Loucy (cell line): ENCODE data around the gene VTCN1.

Source experiments
- H2AFZ ChIP-seq: fragments of 200-600 bp; sonication (generic); 2 replicates; pipeline ENCODE4 v1.6.0; 2016; ENCODE audit warnings: antibody characterized with exemption, mild to moderate bottlenecking, low read length, moderate library complexity
- H3F3A ChIP-seq: fragments of 200-600 bp; 2 replicates; pipeline ENCODE4 v1.6.0; 2016; ENCODE audit warnings: antibody characterized with exemption, low read depth, mild to moderate bottlenecking
- H3K27me3 ChIP-seq: fragments of 200-600 bp; sonication (generic); 2 replicates; pipeline ENCODE4 v1.6.1; 2014; ENCODE audit warnings: low read length, mild to moderate bottlenecking; ENCODE audit not compliant: insufficient read depth, poor library complexity, severe bottlenecking
- H3K36me3 ChIP-seq: fragments of 200-600 bp; sonication (generic); 2 replicates; pipeline ENCODE4 v1.6.1; 2016; ENCODE audit warnings: low read length; ENCODE audit not compliant: insufficient read depth
- H3K4me1 ChIP-seq: fragments of 200-600 bp; sonication (generic); 2 replicates; pipeline ENCODE4 v1.5.1; 2014; ENCODE audit warnings: low read length, mild to moderate bottlenecking; ENCODE audit not compliant: insufficient read depth, poor library complexity, severe bottlenecking
- H3K4me2 ChIP-seq: fragments of 200-600 bp; sonication (generic); 2 replicates; pipeline ENCODE4 v1.6.0; 2014; ENCODE audit warnings: antibody characterized with exemption, low read length, low read depth, mild to moderate bottlenecking; ENCODE audit not compliant: poor library complexity, severe bottlenecking
- H3K4me3 ChIP-seq: fragments of 200-600 bp; sonication (generic); 2 replicates; pipeline ENCODE4 v1.5.1; 2014; ENCODE audit warnings: low read length, mild to moderate bottlenecking, mixed read lengths; ENCODE audit not compliant: poor library complexity, severe bottlenecking
- H3K79me2 ChIP-seq: fragments of 200-600 bp; sonication (generic); 2 replicates; pipeline ENCODE4 v1.6.1; 2014; ENCODE audit warnings: low read length; ENCODE audit not compliant: insufficient read depth
- H3K9ac ChIP-seq: fragments of 200-600 bp; sonication (generic); 2 replicates; pipeline ENCODE4 v1.6.0; 2014; ENCODE audit warnings: mild to moderate bottlenecking, low read depth, low read length, moderate library complexity; ENCODE audit not compliant: poor library complexity, severe bottlenecking
- H3K9me2 ChIP-seq: fragments of 200-600 bp; sonication (generic); replicated peaks from 2 replicates; pipeline ENCODE4 v1.6.1; 2016; ENCODE audit warnings: low read depth, low read length, mixed read lengths
- H3K9me3 ChIP-seq: fragments of 200-600 bp; sonication (generic); 2 replicates; pipeline ENCODE4 v1.6.1; 2014; ENCODE audit warnings: mild to moderate bottlenecking, antibody characterized with exemption, low read length, low read depth; ENCODE audit not compliant: insufficient read depth
- H4K20me1 ChIP-seq: fragments of 200-600 bp; sonication (generic); 2 replicates; pipeline ENCODE4 v1.6.0; 2014; ENCODE audit warnings: antibody characterized with exemption, low read length, mild to moderate bottlenecking; ENCODE audit not compliant: insufficient read depth, poor library complexity, severe bottlenecking
- CTCF ChIP-seq: fragments of 200-600 bp; sonication (generic); conservative IDR thresholded peaks from 2 replicates; pipeline ENCODE4 v1.5.1; 2014; ENCODE audit warnings: mild to moderate bottlenecking, antibody characterized with exemption, low read length
- EZH2phosphoT487 ChIP-seq: fragments of 200-600 bp; IDR thresholded peaks from 2 replicates; pipeline ENCODE4 v1.6.1; 2018; ENCODE audit warnings: antibody characterized with exemption, mild to moderate bottlenecking, moderate library complexity, borderline replicate concordance

Gene VTCN1

GRCh38 chr1:117231748-117232373 is 21.1 kb upstream of the VTCN1 start:
- Histone ChIP-seq H4K20me1 (no peaks in the 10 kb centered on the region), H3K9me2 (no peaks in the 10 kb centered on the region), H3F3A (no peaks in the 10 kb centered on the region), H3K4me3 (no peak overlapping the region), H3K36me3 (no peaks in the 10 kb centered on the region), H3K9ac (no peak overlapping the region), H3K4me2 (no peak overlapping the region), H3K9me3 (no peaks in the 10 kb centered on the region), H3K27me3 (no peaks in the 10 kb centered on the region), H3K4me1 (no peaks in the 10 kb centered on the region), H2AFZ (no peak overlapping the region), H3K79me2 (no peaks in the 10 kb centered on the region)
- no peak for TF ChIP-seq CTCF
- TF ChIP-seq EZH2phosphoT487 = no peak

DNA sequence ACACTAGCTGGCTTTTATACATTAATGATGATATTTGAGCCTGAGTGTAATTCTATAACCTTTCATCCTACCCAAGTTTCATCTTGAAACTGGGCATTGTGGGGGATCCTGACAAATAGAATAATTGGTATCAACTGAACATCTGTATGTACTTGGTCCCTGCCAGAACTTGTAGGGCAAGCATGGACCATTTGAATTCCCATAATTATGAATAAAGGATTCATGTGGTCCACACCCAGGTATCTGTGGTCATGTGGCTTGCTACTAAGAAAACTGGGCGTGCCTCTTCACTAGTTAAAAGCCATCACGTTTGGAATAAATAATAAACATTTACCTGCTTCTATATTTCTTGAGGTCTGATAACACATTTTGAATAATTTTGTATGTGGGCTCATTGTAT is 20.6 kb upstream of the VTCN1 start:
- Histone ChIP-seq H3F3A (no peaks in the 10 kb centered on the region), H3K79me2 (no peaks in the 10 kb centered on the region), H3K36me3 (no peaks in the 10 kb centered on the region), H3K27me3 (no peaks in the 10 kb centered on the region), H3K4me1 (no peaks in the 10 kb centered on the region), H3K4me2 (no peak overlapping the region), H3K9me2 (no peaks in the 10 kb centered on the region), H4K20me1 (no peaks in the 10 kb centered on the region), H2AFZ (no peak overlapping the region), H3K4me3 (no peak overlapping the region), H3K9ac (no peak overlapping the region), H3K9me3 (no peaks in the 10 kb centered on the region)
- no peak for TF ChIP-seq EZH2phosphoT487
- TF ChIP-seq CTCF = no peak

DNA sequence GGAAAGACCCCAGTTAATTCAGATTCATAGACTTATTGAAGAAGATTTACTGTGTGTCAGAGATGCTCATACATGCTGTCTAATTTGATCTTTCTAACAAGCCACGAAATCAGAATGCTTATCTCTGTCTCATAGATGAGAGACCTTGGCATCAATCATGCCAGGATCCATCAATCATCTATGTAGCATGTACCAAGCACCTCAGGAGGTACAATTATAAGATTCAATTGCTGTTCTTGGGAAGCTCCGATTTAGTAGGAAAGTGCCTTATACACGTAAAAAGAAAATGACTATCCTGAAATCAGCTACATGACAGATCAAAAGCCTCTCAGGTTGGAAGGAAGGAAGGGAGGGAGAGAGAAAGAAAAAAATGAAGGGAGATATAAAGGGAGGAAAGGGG is 18.5 kb upstream of the VTCN1 start:
- H3K4me2 ChIP-seq = no peak overlapping the region
- no peaks in the 10 kb centered on the region for H3K9me2 ChIP-seq
- H4K20me1 ChIP-seq = no peaks in the 10 kb centered on the region
- H3F3A ChIP-seq = no peaks in the 10 kb centered on the region
- H3K9ac ChIP-seq = no peak overlapping the region
- no peak overlapping the region for H3K4me3 ChIP-seq
- H3K27me3 ChIP-seq = no peaks in the 10 kb centered on the region
- no peaks in the 10 kb centered on the region for H3K9me3 ChIP-seq
- no peaks in the 10 kb centered on the region for H3K4me1 ChIP-seq
- H2AFZ ChIP-seq = no peak overlapping the region
- no peak for TF ChIP-seq EZH2phosphoT487
- no peak for TF ChIP-seq CTCF
- H3K79me2 ChIP-seq = no peaks in the 10 kb centered on the region
- no peaks in the 10 kb centered on the region for H3K36me3 ChIP-seq
